ENCODE measurements around the gene NEFH.

DNA sequence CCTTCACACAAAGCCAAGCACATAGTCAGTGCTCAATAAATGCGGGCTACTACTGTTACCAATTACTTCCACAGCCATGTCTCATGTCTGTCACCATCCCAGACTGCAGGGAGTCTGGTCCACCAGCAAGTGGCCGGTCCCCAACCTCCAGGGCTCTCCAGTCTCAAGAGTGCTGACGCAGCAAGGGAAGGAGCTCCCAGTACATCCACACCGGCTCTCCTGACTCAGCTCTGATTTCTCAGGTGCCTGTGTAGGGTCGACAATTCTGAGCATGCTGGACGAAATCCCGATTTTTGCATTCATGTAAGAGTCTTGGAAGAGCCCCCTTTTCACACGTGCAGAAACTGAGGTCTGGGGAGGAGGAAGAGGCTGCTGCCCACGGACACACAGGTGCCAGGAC, 10.3 kb upstream of the NEFH start:
- TF ChIP-seq CTCF (IDR thresholded peaks at IDR 0.05 in 4 of 5, conservative IDR thresholded peaks at IDR 0.05 in 1 of 5) (no peak), POLR2A (IDR thresholded peaks at IDR 0.05) (no peak)
